Esophagus squamous epithelium (tissue), 5 donors: ENCODE results near the gene RPTOR. TPM values are rescaled to one million over a fixed set of nuclear protein-coding genes. Genes with fewer than 3 reads are reported as not detected.

Source experiments
- DNase-seq: peaks from one replicate; lab custom pipeline; 2025; lab: John Stamatoyannopoulos, UW
- H3K27ac ChIP-seq, 4 donors: fragments of 200-600 bp; sonication (generic); one replicate each; pipeline ENCODE4 v1.5.1; 2016 to 2019; ENCODE audit warnings: mild to moderate bottlenecking in 1 of 4
- H3K27me3 ChIP-seq, 4 donors: fragments of 200-600 bp; sonication (generic); 1 replicate in 3 of 4; 2 replicates in 1 of 4; pipeline versions ENCODE4 v1.5.1 to v1.6.0; 2017 to 2021; ENCODE audit warnings: antibody characterized with exemption in 1 of 4
- H3K36me3 ChIP-seq, 3 donors: fragments of 200-600 bp; sonication (generic); one replicate each; pipeline ENCODE4 v1.5.1; 2016 to 2019
- H3K4me1 ChIP-seq, 3 donors: fragments of 200-600 bp; sonication (generic); one replicate each; pipeline ENCODE4 v1.5.1; 2017 to 2019
- H3K4me3 ChIP-seq, 4 donors: fragments of 200-600 bp; sonication (generic); 1 replicate in 3 of 4; 2 replicates in 1 of 4; pipeline ENCODE4 v1.5.1; 2016 to 2019; ENCODE audit warnings: mild to moderate bottlenecking in 2 of 4, moderate library complexity in 1 of 4
- H3K9me3 ChIP-seq, 3 donors: fragments of 200-600 bp; sonication (generic); one replicate each; pipeline ENCODE4 v1.5.1; 2016 to 2019
- CTCF ChIP-seq, 6 experiments: fragments of 450-650 bp in 4 of 6; fragments of 200-600 bp in 2 of 6; sonication (generic) in 2 of 6; IDR thresholded peaks; one replicate each; pipeline ENCODE4 v1.5.1; 2016 to 2019; ENCODE audit warnings: antibody characterized with exemption in 6 of 6, mild to moderate bottlenecking in 4 of 6, moderate library complexity in 4 of 6
- POLR2A ChIP-seq, 4 donors: fragments of 450-650 bp; IDR thresholded peaks; one replicate each; pipeline ENCODE4 v1.6.1; 2017; ENCODE audit warnings: antibody characterized with exemption in 4 of 4, mild to moderate bottlenecking in 4 of 4, moderate library complexity in 3 of 4
- WGBS, 2 donors: methylation state at CpG; one replicate each; pipeline ENCODE4 v1.1.5; 2018; 5-methylcytosine and 5-hydroxymethylcytosine counted together
- intact Hi-C: fragments of 100-400 bp; cut with DNase I; formaldehyde crosslinking; loops from one replicate; pipeline ENCODE4 v1.15.0; 2022
- total RNA-seq, 4 donors: library from RNA; depleted of rRNA; stranded (reverse); fragments of >200 nt; gene quantifications; one replicate each; pipeline ENCODE4 v1.1.0, GENCODE V29; 2016
- donor health status: DM: yes; HTN: yes; CAD: no.

RPTOR gene
- total RNA-seq, 4 donors from 2014 or later, result 11.7 to 27.8 (median 22.8) TPM

GRCh38 chr17:80803451-80804428 is 259.1 kb downstream of the RPTOR start:
- intact Hi-C loops, result no loop called here

GRCh38 chr17:80804466-80804865 is 259.8 kb downstream of the RPTOR start:
- no peak overlapping the region for H3K27ac ChIP-seq
- intact Hi-C loops, result no loop called here
- H3K27me3 ChIP-seq, result no peaks in the 10 kb centered on the region
- WGBS, 2 donors, result 81 to 97% methylated on average over 7 to 10 of the region's 15 CpGs
- TF ChIP-seq POLR2A (IDR thresholded peaks at IDR 0.05), result no peak
- no peak for TF ChIP-seq CTCF (IDR thresholded peaks at IDR 0.05)
- peaks cover 0 to 17% (median 8%) of the 10 kb centered on the region in 3 donors for H3K9me3 ChIP-seq
- H3K4me1 ChIP-seq, result no peaks in the 10 kb centered on the region
- H3K4me3 ChIP-seq, result no peak overlapping the region
- DNase-seq, result no peak
- peaks cover 0 to 7% (median 0%) of the 10 kb centered on the region in 3 donors for H3K36me3 ChIP-seq

More at GRCh38 chr17:80803451-80804428, 259.1 kb downstream of the RPTOR start:
- TF ChIP-seq POLR2A (IDR thresholded peaks at IDR 0.05), result no peak
- no peak for TF ChIP-seq CTCF (IDR thresholded peaks at IDR 0.05)
- whole genome bisulfite sequencing, 2 donors, result 92 to 93% methylated on average over 12 to 21 of the region's 36 CpGs
- no peak for DNase-seq
- no peaks in the 10 kb centered on the region for H3K4me1 ChIP-seq
- no peak overlapping the region for H3K27ac ChIP-seq
- H3K27me3 ChIP-seq, result no peaks in the 10 kb centered on the region
- H3K36me3 ChIP-seq, result peaks cover 0 to 7% (median 0%) of the 10 kb centered on the region in 3 donors
- H3K9me3 ChIP-seq, result peaks cover 0 to 17% (median 8%) of the 10 kb centered on the region in 3 donors
- H3K4me3 ChIP-seq, result no peak overlapping the region

GRCh38 chr17:80805032-80805751 is 260.6 kb downstream of the RPTOR start:
- no peak for DNase-seq
- TF ChIP-seq CTCF (IDR thresholded peaks at IDR 0.05), result no peak
- no peak for TF ChIP-seq POLR2A (IDR thresholded peaks at IDR 0.05)
- no peaks in the 10 kb centered on the region for H3K4me1 ChIP-seq
- no peak overlapping the region for H3K27ac ChIP-seq
- 65 to 92% methylated on average over 3 to 13 of the region's 15 CpGs for WGBS, 2 donors
- intact Hi-C loops, result no loop called here
- H3K4me3 ChIP-seq, result no peak overlapping the region
- H3K36me3 ChIP-seq, result no peaks in the 10 kb centered on the region
- no peaks in the 10 kb centered on the region for H3K27me3 ChIP-seq
- peaks cover 0 to 17% (median 8%) of the 10 kb centered on the region in 3 donors for H3K9me3 ChIP-seq

GRCh38 chr17:80807014-80807413 is 262.4 kb downstream of the RPTOR start:
- WGBS, 2 donors, result 95 to 99% methylated on average over 4 of the region's 4 CpGs
- H3K27ac ChIP-seq, result no peak overlapping the region
- peaks cover 0 to 17% (median 8%) of the 10 kb centered on the region in 3 donors for H3K9me3 ChIP-seq
- no peak overlapping the region for H3K4me3 ChIP-seq
- no peak for TF ChIP-seq CTCF (IDR thresholded peaks at IDR 0.05)
- TF ChIP-seq POLR2A (IDR thresholded peaks at IDR 0.05), result no peak
- no peak for DNase-seq
- H3K27me3 ChIP-seq, result no peaks in the 10 kb centered on the region
- peaks cover 0 to 7% (median 0%) of the 10 kb centered on the region in 3 donors for H3K4me1 ChIP-seq
- intact Hi-C loops, result no loop called here
- H3K36me3 ChIP-seq, result no peaks in the 10 kb centered on the region
